Femur (tissue), 1 donor: ENCODE results near the gene KLK3.

Experiments used
- DNase-seq: peaks from one replicate; pipeline ENCODE4 v3.0.0-alpha.2; 2017

Gene KLK3

DNA sequence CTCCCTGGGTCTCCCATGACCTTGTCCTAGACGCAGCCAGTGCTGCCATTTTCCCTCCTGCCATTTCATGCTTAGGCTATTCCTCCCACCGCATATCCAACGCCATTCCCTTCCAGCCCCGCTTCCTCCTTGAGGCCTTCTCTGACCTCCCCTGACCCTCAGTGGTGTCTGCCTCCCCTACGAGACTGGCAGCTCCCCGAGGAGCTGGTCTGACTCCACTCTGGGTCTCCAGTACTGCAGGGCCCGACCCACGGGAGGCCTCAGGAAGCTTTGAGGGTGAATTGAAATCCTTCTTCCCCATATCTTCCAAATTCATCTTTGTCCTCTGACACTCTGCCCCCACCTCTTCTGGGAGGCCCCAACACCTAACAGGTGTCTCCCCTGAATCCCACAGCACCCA is 22.0 kb upstream of the KLK3 start:
- no peak for DNase-seq

GRCh38 chr19:50833117-50833801 is 21.5 kb upstream of the KLK3 start, which contains the start of gene KLK15:
Gene KLK15 (minus strand): TSS chr19:50833574. CDS start chr19:50831492, 2,082 bp downstream.
- no peak for DNase-seq

GRCh38 chr19:50833802-50834167 is 20.9 kb upstream of the KLK3 start:
- no peak for DNase-seq

GRCh38 chr19:50835103-50835784 is 19.5 kb upstream of the KLK3 start:
- DNase-seq: no peak

DNA sequence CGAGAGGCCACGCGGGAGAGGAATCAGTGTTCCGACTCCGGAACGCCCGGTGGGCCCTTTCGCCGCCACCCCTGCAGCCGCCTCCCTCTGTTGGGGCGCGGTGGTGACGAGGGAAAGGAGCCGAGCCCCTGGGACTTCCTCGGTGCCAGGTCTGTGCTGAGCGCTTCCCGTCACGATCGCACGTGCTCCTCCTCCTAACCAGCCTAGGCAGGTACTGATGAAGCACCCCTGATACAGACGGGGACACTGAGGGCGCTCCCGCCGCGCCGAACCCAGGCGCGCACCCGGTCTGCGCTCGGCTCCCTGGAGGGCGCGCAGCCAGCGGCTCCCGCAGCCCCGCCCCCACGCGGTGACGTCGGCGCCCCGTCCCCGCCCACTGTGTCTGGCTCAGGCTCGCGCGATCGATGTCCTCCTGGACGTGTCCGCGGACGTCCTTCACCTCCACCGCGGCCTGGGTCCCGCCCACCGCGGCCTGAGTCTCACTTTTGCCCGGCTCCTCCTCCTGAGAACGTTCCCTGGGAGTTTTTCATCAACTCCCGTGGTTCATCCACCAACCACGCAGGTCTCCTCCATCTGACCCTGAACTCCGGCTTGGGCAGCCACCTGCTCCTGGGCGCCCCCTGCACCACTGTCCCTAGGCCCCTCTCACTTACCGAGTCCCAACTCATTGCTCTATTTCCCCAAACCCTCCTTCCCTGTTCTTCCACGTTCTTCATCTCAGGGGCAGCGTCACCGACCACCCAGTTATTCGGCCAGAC is 18.8 kb upstream of the KLK3 start:
- DNase-seq: peak; percentile 70

DNA sequence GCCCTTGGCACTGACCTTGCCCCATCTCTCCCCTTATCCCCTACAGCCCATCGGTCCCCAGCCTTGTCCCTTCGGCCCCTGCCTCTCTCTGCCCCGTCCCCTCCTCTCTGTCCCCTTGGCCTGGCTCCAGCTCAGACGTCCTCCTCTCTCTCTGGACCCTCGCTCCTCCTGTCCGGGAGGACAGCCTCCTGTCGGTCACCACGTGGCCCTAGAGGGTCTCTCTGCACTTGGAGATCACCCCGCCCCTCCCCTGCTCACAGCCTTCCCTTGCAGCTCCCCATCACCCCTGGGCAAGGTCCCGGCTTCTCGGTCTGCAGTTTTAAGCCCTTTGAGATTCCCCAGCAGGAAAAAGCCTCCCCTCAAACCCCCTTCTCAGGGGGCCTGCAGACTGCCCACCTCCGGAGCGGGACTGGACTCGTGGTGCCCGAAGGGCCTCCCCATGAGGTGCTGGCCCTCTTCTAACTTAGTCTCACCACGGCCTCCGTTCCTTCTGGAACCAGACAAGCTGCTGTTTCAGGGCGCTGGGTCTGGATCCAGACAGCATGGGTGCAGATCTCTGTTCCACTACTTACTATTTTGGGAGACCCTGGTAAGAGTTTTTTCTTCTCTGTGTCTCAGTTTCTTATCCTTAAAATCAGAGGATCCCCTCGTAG is 18.0 kb upstream of the KLK3 start:
- DNase-seq: no peak

DNA sequence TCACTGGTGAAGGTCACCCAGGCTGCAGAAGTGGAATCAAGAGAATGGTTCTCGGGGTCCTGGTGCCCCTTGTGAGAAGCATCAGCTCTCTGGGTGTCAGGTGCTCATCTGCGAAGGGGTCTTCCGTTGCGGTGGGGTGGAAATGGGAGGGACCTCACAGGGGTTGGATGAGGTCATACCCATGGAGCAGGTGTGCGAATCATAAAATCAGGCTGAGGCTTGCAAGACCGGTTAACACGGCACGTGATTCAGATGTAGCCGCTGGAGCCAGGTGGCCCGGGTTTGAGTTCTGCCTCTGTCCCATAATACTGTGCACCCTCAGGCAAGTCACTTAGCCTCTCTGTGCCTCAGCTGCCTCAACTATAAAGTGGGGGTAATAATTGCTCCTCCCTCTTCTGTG is 17.4 kb upstream of the KLK3 start:
- no peak for DNase-seq

DNA sequence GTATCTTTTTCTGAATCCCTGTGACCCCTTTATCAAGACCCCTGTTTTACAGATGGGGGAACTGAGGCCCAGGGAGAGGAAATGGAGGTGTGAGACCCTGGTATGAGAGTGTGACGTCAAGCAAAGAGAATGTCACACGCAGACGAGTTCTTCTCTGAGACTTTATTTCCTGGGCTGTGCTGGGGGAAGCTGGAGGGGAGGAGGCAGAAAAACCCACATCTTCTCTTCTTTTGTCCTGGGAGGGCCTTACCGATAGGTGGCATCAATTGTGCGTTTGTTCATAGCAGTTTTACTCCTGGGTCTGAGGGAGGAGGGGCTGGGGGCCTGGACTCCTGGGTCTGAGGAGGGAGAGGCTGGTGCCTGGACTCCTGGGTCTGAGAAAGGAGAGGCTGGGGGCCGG is 16.5 kb upstream of the KLK3 start:
- no peak for DNase-seq

- no peak for DNase-seq
These were observed 14.7 kb upstream of the KLK3 start for GRCh38 chr19:50839712-50840655.

- DNase-seq: no peak
These were observed 12.6 kb upstream of the KLK3 start for GRCh38 chr19:50842130-50842529.

DNA sequence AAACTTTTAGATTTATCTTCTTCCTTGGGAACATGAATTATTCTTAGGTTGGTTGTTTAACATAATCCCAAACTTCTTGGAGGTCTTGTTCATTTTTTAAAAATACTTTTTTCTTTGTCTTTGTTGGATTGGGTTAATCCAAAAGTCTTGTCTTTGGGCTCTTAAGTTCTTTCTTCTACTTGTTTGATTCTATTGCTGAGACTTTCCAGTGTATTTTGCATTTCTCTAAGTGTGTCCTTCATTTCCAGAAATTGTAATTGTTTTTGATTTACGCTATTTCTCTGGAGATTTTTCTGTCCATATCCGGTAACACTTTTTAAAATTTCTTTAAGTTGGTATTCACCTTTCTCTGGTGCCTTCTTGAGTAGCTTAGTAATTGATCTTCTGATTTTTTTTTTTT is 11.5 kb upstream of the KLK3 start:
- DNase-seq: no peak

DNA sequence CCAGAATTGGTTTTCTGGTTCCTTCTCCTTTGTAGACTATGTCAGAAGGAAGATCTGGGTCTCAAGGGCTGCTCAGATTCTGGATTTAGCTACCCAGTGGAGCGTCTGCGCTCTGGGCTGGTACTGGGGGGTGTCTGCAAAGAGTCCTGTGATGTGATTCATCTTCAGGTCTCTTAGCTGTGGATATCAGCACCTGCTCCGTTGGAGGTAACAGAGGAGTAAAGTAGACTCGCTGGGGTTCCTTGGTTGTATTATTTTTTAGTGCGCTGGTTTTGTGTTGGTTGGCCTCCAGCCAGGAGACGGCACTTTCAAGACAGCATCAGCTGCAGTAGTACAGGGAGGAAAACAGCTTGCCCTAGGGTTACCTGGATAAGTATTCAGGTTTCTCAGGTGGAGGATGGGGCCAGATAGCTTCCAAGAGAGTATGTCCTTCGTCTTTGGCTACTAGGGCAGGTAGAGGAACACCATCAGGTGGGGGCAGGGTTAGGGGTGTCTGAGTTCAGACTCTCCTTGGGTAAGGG is 11.0 kb upstream of the KLK3 start:
- DNase-seq: no peak

GRCh38 chr19:50844296-50844935 is 10.3 kb upstream of the KLK3 start:
- DNase-seq: no peak

- no peak for DNase-seq
These were observed 4.0 kb upstream of the KLK3 start for GRCh38 chr19:50850738-50851137.

DNA sequence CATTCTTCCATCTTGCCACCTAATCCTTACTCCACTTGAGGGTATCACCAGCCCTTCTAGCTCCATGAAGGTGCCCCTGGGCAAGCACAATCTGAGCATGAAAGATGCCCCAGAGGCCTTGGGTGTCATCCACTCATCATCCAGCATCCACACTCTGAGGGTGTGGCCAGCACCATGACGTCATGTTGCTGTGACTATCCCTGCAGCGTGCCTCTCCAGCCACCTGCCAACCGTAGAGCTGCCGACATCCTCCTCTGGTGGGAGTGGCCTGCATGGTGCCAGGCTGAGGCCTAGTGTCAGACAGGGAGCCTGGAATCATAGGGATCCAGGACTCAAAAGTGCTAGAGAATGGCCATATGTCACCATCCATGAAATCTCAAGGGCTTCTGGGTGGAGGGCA is 3.1 kb upstream of the KLK3 start:
- DNase-seq: no peak

- DNase-seq: no peak
These were observed 2.7 kb downstream of the KLK3 start for GRCh38 chr19:50857366-50857765.

DNA sequence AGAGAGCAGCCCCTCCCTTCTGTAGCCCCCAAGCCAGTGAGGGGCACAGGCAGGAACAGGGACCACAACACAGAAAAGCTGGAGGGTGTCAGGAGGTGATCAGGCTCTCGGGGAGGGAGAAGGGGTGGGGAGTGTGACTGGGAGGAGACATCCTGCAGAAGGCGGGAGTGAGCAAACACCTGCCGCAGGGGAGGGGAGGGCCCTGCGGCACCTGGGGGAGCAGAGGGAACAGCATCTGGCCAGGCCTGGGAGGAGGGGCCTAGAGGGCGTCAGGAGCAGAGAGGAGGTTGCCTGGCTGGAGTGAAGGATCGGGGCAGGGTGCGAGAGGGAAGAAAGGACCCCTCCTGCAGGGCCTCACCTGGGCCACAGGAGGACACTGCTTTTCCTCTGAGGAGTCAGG is 4.2 kb downstream of the KLK3 start:
- DNase-seq: no peak

DNA sequence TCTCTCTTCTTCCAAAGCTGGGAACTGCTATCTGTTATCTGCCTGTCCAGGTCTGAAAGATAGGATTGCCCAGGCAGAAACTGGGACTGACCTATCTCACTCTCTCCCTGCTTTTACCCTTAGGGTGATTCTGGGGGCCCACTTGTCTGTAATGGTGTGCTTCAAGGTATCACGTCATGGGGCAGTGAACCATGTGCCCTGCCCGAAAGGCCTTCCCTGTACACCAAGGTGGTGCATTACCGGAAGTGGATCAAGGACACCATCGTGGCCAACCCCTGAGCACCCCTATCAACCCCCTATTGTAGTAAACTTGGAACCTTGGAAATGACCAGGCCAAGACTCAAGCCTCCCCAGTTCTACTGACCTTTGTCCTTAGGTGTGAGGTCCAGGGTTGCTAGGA is 5.1 kb downstream of the KLK3 start:
- no peak for DNase-seq

DNA sequence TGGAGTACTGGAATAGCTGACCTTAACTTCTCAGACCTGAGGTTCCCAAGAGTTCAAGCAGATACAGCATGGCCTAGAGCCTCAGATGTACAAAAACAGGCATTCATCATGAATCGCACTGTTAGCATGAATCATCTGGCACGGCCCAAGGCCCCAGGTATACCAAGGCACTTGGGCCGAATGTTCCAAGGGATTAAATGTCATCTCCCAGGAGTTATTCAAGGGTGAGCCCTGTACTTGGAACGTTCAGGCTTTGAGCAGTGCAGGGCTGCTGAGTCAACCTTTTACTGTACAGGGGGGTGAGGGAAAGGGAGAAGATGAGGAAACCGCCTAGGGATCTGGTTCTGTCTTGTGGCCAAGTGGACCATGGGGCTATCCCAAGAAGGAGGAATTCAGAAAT is 6.3 kb downstream of the KLK3 start:
- no peak for DNase-seq

DNA sequence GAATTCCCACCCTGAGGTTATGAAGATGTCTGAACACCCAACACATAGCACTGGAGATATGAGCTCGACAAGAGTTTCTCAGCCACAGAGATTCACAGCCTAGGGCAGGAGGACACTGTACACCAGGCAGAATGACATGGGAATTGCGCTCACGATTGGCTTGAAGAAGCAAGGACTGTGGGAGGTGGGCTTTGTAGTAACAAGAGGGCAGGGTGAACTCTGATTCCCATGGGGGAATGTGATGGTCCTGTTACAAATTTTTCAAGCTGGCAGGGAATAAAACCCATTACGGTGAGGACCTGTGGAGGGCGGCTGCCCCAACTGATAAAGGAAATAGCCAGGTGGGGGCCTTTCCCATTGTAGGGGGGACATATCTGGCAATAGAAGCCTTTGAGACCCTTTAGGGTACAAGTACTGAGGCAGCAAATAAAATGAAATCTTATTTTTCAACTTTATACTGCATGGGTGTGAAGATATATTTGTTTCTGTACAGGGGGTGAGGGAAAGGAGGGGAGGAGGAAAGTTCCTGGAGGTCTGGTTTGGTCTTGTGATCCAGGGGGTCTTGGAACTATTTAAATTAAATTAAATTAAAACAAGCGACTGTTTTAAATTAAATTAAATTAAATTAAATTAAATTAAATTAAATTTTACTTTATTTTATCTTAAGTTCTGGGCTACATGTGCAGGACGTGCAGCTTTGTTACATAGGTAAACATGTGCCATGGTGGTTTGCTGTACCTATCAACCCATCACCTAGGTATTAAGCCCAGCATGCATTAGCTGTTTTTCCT is 7.0 kb downstream of the KLK3 start:
- DNase-seq: no peak

DNA sequence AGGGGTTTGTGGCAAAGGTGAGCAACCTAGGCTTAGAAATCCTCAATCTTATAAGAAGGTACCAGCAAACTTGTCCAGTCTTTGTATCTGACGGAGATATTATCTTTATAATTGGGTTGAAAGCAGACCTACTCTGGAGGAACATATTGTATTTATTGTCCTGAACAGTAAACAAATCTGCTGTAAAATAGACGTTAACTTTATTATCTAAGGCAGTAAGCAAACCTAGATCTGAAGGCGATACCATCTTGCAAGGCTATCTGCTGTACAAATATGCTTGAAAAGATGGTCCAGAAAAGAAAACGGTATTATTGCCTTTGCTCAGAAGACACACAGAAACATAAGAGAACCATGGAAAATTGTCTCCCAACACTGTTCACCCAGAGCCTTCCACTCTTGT is 14.8 kb downstream of the KLK3 start:
- DNase-seq: no peak
